GM19455 (cell line): Measurements from ENCODE around the gene KRTAP5-3.
"Not testable (repeated sequence)": the region's sequence is repeated elsewhere in the genome, so short reads cannot be mapped to it uniquely, and the experiment has no call there.

Source experiments
- ATAC-seq: cut with Tn5 transposase; IDR thresholded peaks from one replicate; pipeline ENCODE4 v1.9.1; 2021; ENCODE audit not compliant: unreplicated experiment

Gene KRTAP5-3

GRCh38 chr11:1608363-1608762 lies at the start of gene KRTAP5-3:
TSS of gene KRTAP5-3 (minus strand) at chr11:1608463. CDS start at chr11:1608385, 78 bp downstream.
- no peak for ATAC-seq

GRCh38 chr11:1656670-1657069 lies 48.4 kb upstream of the KRTAP5-3 start:
- no peak for ATAC-seq

DNA sequence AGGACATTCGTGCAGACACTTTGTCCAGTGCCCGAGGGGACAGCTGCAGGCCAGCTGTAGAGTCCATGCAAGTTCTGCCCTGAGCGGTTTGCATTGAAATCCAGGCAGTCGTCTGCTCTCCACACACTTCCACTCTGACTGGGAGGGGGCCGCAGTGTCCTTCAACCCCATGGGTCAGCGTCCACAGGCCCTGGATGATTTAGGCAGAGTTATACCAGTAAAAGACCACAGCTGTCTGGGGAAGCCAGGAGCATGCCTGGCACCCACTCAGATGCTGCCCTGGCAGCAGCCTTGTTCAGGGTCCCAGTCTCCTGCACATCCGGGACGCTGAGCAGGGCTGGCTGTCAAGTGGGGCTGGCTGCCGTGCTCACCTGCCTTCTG lies 47.8 kb upstream of the KRTAP5-3 start:
- ATAC-seq: no peak

- ATAC-seq: no peak
These were observed 47.2 kb upstream of the KRTAP5-3 start for GRCh38 chr11:1655168-1656060.

DNA sequence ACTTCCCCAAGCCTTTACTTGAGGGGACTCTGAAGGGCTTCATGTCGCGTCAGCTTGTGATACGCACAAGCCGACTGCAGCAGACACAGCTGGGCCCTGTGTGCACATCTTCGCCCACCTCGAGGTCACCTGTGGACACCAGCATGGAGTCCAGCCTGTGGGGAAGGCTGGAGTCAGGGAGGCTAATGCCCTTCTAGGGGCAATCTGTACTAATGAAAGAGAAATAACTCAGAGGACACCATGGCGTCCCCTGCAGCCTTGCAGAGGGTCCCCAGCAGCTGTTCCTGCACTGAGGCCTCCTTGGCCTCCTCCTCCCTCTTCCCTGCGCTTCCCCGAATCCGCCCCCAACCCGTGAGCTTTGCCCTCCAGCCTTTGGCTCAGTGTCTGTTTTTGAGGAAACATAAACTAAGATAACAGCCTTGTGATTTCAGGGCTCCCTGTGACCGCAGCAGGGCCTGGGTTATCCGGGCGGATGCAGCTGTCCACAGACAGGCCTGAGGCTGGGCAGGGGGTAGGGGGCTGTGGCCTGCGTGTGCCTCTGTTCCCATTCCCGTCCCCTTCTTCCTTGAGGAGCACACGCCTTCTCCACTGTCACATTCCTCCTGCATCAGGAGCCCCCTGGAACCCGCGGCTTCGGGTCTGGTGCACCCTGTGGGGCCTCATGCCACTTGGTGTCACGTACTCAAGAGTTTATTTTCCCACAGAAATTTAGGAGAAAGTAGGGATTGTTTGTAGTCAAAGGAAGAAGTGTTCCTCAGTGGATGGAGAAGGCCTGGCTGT lies 46.3 kb upstream of the KRTAP5-3 start:
- no peak for ATAC-seq

GRCh38 chr11:1653541-1654387 lies 45.5 kb upstream of the KRTAP5-3 start:
- ATAC-seq: no peak

DNA sequence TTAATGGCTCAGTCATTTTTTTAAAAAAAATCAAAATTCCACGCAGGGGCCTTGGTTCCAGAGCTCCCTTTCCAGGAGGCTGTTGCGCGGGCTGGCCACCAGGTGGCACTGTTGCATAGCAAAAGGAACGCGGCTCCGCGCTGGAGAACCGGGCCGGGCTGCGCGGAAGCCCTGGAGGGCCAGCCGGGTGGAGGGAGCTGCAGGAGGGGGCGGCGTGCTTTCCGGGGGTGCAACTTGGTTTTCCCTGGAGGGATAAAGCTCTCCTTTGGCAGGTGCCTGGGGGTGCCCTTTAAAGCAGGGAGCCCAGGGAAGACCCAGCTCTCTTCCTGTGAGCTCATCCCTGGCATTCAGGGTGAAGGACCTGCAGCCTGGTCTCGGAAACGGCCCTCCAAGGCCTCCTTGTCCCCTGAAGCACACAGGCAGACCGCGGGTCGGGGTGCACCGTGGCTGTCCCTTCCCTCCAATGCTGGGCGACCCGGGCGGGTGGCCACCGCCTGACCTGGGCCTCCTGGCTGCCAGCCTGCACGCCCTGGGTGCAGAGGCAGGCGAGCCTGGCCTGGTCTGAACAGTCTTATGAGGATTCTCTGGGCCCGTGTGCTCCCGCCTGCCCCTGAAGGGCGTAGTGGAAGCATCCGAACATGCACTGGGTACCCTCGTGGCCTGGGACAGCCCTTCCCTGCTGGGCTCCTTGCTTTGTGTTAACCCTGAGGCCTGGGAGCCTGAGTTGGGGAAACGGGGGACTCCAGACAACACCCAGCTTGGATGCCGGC lies 44.7 kb upstream of the KRTAP5-3 start:
- no peak for ATAC-seq

DNA sequence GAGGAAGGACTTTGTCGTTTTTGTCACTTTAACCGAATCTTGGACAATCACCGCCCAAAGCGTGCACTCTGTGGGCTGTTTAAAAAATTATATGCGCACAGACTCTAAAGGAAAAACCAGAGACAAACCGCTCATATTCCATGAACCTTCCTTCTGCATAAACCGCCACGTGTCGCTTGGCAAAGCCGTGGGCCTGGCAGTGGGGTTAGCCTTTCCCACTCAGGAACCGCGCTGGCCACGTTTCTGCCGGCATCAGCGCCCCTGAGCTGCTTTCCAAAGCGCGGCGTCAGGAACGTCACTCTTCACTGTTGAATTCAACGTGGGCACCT lies 44.1 kb upstream of the KRTAP5-3 start:
- no peak for ATAC-seq

DNA sequence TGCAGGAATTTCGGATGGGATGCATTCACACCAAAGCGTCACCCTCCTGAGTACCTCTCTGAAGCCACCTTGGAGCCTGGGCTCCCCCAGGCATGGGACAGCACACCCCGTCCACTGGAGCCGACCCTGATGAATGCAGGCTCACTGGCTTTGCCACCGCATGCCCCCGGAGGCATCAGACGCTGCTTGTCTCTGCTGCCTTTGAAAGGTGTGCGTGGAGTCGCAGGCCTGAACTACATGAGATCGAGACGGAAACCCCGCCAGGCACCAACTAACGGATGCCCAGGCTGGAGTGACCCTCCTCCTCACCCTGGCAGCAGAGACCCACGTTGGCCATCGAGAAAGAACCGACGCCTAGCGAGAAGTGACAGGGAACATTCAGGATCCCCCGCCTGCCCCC lies 43.8 kb upstream of the KRTAP5-3 start:
- no peak for ATAC-seq

DNA sequence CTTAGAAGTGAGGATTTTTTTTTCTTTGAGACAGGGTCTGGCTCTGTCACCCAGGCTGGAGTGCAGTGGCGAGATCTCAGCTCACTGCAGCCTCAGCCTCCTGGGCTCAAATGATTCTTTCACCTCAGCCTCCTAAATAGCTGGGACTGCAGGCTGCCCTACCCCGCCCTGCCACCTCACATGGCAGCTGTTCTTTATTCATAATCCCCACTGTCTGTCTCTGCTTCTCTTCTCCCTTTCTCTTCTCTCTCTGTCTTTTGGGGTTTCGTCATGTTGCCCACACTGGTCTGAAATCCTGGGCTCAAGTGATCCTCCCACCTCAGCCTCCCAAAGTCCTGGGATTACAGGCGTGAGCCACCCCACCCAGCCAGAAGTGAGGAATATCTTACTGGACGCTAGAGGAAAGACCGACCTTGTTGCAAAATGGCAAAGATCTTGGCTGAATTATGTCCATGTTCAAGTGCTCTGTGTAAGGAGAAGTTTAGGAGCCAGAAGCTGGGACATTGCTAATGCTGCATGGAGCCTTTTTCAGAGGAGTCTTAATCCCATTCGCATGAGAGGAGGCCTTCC lies 43.2 kb upstream of the KRTAP5-3 start:
- ATAC-seq: no peak

DNA sequence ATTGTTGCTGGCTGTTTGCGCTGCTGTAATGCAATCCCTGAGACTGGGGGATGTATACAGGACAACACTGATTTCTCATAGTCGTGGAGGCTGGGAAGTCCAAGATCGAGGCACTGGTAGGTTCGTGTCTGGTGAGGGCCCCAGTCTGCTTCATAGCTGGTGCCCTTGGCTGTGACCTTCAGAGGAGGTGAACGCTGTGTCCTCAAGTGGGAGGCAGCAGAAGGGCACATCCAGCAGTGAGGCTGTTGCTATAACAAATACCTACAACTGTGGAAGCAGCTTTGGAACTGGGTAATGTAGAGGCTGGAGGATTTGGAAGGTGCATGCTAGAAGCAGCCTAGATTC lies 42.6 kb upstream of the KRTAP5-3 start:
- no peak for ATAC-seq

DNA sequence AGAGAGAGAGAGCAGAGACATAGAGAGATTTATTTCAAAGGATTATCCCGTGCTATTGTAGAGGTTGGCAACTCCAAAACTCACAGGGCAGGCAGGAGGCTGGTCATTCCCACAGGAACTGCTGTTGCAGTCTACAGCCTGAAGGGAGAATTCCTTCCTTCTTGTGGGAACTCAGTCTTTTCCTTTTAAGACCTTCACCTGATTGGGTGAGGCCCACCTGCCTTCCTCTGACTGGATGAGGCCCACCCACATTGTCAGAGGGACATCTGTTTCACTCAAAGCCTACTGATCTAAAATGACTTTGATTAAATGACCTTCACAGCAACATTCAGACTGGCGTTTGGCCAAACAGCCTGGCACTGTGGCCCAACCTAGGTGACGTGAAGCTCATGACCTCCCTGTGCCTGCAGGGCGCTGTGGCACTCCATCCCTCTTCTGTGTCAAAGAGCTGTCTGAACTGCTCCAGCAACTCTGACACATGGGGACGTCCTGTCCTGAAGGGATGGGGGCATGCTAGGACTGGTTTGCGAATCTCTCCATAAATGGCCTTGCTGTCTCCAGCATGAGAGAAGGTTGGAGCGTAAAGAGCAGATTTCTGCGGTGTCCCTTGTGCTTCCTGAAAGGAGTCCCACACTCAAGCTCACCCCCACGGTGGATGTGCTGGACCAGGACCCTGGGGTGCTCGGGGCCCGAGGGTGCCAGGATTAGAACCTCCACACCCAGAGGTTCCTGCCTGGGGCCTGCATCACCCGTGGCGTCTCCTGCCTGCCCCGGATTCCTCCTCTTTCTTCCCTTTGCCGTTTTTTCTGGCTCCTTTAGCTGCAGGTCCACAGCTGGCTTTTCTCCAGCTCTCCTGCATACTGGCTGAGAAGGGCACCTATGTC lies 42.0 kb upstream of the KRTAP5-3 start:
- no peak for ATAC-seq

- no peak for ATAC-seq
These were observed 40.6 kb upstream of the KRTAP5-3 start for GRCh38 chr11:1648653-1649420.

GRCh38 chr11:1647901-1648652 lies 39.8 kb upstream of the KRTAP5-3 start:
- ATAC-seq: no peak

- ATAC-seq: not testable (repeated sequence)
These were observed 38.3 kb upstream of the KRTAP5-3 start for GRCh38 chr11:1646540-1646939.

DNA sequence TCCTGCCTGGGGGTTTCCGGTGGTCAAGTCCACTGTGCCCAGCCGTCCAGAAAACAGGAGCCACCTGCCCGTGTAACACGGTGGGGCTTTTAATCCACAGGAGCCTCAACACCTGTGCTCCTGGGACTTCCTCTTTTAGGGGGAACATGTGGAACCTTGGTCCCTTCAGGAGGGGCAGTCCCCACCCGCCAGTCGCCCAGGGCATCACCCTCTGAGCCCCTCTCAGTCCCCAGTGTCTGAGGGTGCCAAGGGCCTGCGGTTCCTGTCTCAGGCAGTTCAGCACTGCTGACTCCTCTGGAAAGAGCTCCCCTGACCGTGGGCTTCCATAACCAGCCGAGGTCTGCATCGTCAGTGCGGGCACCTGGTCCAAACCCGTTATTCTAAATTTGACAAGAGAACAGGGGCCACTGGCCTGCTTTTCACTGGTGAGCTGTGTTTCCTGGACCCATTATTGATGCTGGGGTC lies 37.1 kb upstream of the KRTAP5-3 start:
- no peak for ATAC-seq

DNA sequence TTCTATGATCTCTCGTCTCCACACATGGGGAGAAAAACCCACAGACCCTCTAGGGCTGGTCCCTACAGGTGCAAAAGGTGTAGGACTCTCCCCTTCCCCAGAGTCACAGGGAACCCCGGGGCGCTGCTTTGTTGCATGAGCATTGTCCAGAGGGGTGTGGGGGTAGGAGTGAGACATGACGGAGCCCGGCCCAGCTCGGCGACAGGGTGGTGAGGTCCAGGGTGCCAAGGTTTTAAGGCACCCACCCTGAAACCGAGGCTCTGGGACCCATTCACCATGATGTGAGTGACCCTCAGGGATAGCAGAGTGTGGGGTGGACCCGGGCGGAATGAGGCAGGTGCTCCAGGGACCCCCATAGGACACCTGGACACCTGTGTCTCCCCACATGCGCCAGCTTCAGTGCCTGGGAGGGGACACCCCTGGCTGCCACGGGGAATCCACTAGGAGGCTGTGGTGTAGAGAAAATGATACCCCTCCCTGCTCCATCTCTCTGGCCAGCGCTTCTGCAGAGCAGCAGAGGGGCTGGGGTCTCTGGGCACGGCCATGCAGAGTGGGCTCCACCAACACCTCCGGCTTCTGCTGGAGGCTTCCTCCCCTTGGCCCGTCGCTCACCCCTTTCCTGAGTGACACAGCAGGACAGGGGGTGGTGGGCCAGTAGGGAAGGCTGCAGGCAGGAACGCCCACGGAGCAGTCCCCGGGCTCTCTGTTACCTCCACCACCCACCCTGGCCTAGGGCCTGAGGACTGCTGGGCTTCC lies 36.5 kb upstream of the KRTAP5-3 start:
- no peak for ATAC-seq
